IMR-90 (cell line): Measurements from ENCODE around the gene PHKB.

Source experiments
- CEBPB ChIP-seq: IDR thresholded peaks from 2 replicates; pipeline ENCODE4 v1.6.1; 2012; ENCODE audit warnings: low read depth, low read length, improper control_type of control experiment
- CHD1 ChIP-seq: IDR thresholded peaks from 2 replicates; pipeline ENCODE4 v1.6.1; 2012; ENCODE audit warnings: low read depth, low read length, improper control_type of control experiment
- FOS ChIP-seq: fragments of 150-350 bp; IDR thresholded peaks from 2 replicates; pipeline ENCODE4 v1.6.1; 2016; ENCODE audit warnings: low read depth, low read length
- MAZ ChIP-seq: IDR thresholded peaks from 2 replicates; pipeline ENCODE4 v1.6.1; 2012; ENCODE audit warnings: low read depth, mild to moderate bottlenecking, low read length, improper control_type of control experiment, moderate library complexity, borderline replicate concordance
- POLR2A ChIP-seq: IDR thresholded peaks from 2 replicates; pipeline ENCODE4 v1.6.1; 2012; ENCODE audit warnings: mild to moderate bottlenecking, low read depth, low read length
- RCOR1 ChIP-seq: IDR thresholded peaks from 2 replicates; pipeline ENCODE4 v1.6.1; 2012; ENCODE audit warnings: mild to moderate bottlenecking, low read length, improper control_type of control experiment; ENCODE audit not compliant: insufficient replicate concordance
- RFX5 ChIP-seq: IDR thresholded peaks from 2 replicates; pipeline ENCODE4 v1.8.0; 2012; ENCODE audit warnings: low read depth, mild to moderate bottlenecking, low read length, moderate library complexity
- TF ChIP-seq, protein P1 (sequence below): conservative IDR thresholded peaks from 2 replicates; pipeline ENCODE4 v1.5.1; 2012; ENCODE audit warnings: mild to moderate bottlenecking, low read depth, low read length, improper control_type of control experiment
- TF ChIP-seq, protein P2 (sequence below): fragments of 150-350 bp; IDR thresholded peaks from 2 replicates; pipeline ENCODE4 v1.6.1; 2017; ENCODE audit warnings: mild to moderate bottlenecking, antibody characterized with exemption, low read length, low read depth

DNA sequence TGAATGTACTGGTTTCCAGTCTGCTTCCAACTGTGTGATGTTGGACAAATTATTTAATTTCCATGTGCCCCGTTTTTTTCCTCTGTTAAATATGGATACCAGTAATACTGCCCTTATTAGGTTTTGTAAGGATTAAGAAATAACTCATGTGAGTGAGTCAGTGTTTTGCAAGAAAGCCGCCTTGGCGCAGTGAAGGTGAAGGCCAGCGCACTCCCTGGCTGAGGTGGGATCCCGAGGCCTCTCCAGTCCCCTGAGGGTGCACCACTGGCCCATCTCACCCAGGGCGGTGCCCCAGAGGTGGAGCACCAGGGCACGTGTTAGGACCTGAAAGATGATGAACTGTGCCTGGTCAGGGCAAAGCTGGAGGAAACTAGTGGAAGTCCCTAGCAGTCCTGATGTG, 43.5 kb downstream of the PHKB start:
- TF ChIP-seq POLR2A (no peak), RCOR1 (no peak), RFX5 (no peak), MAZ (no peak), CEBPB (no peak), CHD1 (no peak), FOS (no peak)
- TF ChIP-seq, protein P1, sequence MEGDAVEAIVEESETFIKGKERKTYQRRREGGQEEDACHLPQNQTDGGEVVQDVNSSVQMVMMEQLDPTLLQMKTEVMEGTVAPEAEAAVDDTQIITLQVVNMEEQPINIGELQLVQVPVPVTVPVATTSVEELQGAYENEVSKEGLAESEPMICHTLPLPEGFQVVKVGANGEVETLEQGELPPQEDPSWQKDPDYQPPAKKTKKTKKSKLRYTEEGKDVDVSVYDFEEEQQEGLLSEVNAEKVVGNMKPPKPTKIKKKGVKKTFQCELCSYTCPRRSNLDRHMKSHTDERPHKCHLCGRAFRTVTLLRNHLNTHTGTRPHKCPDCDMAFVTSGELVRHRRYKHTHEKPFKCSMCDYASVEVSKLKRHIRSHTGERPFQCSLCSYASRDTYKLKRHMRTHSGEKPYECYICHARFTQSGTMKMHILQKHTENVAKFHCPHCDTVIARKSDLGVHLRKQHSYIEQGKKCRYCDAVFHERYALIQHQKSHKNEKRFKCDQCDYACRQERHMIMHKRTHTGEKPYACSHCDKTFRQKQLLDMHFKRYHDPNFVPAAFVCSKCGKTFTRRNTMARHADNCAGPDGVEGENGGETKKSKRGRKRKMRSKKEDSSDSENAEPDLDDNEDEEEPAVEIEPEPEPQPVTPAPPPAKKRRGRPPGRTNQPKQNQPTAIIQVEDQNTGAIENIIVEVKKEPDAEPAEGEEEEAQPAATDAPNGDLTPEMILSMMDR, result no peak
- TF ChIP-seq, protein P2, sequence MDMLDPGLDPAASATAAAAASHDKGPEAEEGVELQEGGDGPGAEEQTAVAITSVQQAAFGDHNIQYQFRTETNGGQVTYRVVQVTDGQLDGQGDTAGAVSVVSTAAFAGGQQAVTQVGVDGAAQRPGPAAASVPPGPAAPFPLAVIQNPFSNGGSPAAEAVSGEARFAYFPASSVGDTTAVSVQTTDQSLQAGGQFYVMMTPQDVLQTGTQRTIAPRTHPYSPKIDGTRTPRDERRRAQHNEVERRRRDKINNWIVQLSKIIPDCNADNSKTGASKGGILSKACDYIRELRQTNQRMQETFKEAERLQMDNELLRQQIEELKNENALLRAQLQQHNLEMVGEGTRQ, result no peak
